Fibroblast of pulmonary artery (primary cell): ENCODE data around the gene GTF3C4.
"Not testable (repeated sequence)": the region's sequence is repeated elsewhere in the genome, so short reads cannot be mapped to it uniquely, and the experiment has no call there.

ENCODE experiments used
- DNase-seq: peaks from one replicate; pipeline ENCODE4 v3.0.0-alpha.2; 2010; ENCODE audit warnings: low read depth
- H3K4me3 ChIP-seq: replicated peaks from 2 replicates; pipeline ENCODE4 v1.5.1; 2011; ENCODE audit warnings: low read depth, mild to moderate bottlenecking, control low read depth, low read length, moderate library complexity
- CTCF ChIP-seq: IDR thresholded peaks from 2 replicates; pipeline ENCODE4 v1.5.1; 2011; ENCODE audit warnings: mild to moderate bottlenecking, control low read depth, low read length, inconsistent platforms; ENCODE audit errors: missing control alignments

Gene GTF3C4

GRCh38 chr9:132708239-132708638 is 38.0 kb downstream of the GTF3C4 start:
- no peak for DNase-seq
- no peak overlapping the region for H3K4me3 ChIP-seq
- no peak for TF ChIP-seq CTCF

- DNase-seq: no peak
- no peak for TF ChIP-seq CTCF
- H3K4me3 ChIP-seq: no peak overlapping the region
Measured at GRCh38 chr9:132708769-132709430, 38.6 kb downstream of the GTF3C4 start.

- TF ChIP-seq CTCF: no peak
- H3K4me3 ChIP-seq: no peak overlapping the region
- no peak for DNase-seq
Measured at GRCh38 chr9:132710333-132710732, 40.1 kb downstream of the GTF3C4 start.

GRCh38 chr9:132711152-132711551 is 40.9 kb downstream of the GTF3C4 start:
- not testable (repeated sequence) for DNase-seq, H3K4me3 ChIP-seq

- TF ChIP-seq CTCF: no peak
- no peak for DNase-seq
- H3K4me3 ChIP-seq: no peak overlapping the region
Measured at GRCh38 chr9:132711846-132712245, 41.6 kb downstream of the GTF3C4 start.

GRCh38 chr9:132712753-132713152 is 42.5 kb downstream of the GTF3C4 start:
- no peak for TF ChIP-seq CTCF
- no peak overlapping the region for H3K4me3 ChIP-seq
- DNase-seq: no peak

- TF ChIP-seq CTCF: no peak
- DNase-seq: no peak
- no peak overlapping the region for H3K4me3 ChIP-seq
Measured at GRCh38 chr9:132716007-132716406, 45.7 kb downstream of the GTF3C4 start.
